HFF-Myc (cell line): ENCODE data around the gene FOXN3.

Experiments
- DNase-seq: peaks from one replicate; pipeline ENCODE4 v3.0.0-alpha.2; 2011; ENCODE audit warnings: low read depth; ENCODE audit errors: extremely low read depth
- H3K4me3 ChIP-seq: replicated peaks from 2 replicates; pipeline ENCODE4 v1.5.1; 2011; ENCODE audit warnings: low read depth, mild to moderate bottlenecking, control low read depth, low read length
- TF ChIP-seq, protein P1 (sequence below): IDR thresholded peaks from 2 replicates; pipeline ENCODE4 v1.5.1; 2012; ENCODE audit warnings: mild to moderate bottlenecking, low read depth, low read length, control low read depth; ENCODE audit errors: missing control alignments

FOXN3 gene

DNA sequence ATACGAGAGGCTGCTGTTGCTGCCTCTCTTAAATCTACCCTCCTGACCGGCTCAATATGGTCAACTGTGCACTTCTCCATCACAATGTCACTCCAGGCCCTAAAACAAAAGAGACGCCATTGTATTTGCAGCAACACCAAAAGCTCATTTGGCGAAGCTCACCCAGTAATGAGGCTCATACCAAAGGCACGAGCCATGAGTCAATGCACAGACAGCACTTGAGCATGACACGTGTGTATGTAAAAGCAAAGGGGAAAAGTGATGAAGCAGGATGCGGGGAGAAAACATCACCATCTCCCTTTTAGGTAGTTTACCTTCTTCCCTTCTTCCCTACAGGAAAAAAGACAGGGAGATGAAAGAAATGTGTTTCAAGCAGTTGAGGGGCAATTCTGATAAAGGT, 150.3 kb downstream of the FOXN3 start:
- no peak for DNase-seq
- TF ChIP-seq, protein P1, sequence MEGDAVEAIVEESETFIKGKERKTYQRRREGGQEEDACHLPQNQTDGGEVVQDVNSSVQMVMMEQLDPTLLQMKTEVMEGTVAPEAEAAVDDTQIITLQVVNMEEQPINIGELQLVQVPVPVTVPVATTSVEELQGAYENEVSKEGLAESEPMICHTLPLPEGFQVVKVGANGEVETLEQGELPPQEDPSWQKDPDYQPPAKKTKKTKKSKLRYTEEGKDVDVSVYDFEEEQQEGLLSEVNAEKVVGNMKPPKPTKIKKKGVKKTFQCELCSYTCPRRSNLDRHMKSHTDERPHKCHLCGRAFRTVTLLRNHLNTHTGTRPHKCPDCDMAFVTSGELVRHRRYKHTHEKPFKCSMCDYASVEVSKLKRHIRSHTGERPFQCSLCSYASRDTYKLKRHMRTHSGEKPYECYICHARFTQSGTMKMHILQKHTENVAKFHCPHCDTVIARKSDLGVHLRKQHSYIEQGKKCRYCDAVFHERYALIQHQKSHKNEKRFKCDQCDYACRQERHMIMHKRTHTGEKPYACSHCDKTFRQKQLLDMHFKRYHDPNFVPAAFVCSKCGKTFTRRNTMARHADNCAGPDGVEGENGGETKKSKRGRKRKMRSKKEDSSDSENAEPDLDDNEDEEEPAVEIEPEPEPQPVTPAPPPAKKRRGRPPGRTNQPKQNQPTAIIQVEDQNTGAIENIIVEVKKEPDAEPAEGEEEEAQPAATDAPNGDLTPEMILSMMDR, result no peak
- no peak overlapping the region for H3K4me3 ChIP-seq

DNA sequence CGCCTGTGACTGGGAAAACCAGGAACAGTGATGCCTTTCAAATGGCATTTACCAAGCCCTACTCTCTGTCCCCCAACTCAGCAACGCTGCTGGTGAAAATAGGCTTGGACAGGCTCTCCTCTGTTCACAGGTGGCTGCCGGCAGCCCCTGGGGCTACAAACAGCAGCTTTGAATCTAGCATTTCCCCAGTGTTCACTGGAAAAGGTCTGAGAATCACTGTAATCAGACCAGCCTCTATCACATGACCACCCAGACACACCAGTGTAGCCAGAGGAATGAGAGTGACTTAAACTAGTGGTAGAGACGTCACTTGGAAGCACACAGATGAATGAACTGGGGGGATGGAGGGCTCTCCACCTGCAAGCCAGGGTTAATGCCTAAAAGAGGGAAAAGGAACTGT, 151.8 kb downstream of the FOXN3 start:
- no peak for DNase-seq
- TF ChIP-seq, protein P1, result no peak

DNA sequence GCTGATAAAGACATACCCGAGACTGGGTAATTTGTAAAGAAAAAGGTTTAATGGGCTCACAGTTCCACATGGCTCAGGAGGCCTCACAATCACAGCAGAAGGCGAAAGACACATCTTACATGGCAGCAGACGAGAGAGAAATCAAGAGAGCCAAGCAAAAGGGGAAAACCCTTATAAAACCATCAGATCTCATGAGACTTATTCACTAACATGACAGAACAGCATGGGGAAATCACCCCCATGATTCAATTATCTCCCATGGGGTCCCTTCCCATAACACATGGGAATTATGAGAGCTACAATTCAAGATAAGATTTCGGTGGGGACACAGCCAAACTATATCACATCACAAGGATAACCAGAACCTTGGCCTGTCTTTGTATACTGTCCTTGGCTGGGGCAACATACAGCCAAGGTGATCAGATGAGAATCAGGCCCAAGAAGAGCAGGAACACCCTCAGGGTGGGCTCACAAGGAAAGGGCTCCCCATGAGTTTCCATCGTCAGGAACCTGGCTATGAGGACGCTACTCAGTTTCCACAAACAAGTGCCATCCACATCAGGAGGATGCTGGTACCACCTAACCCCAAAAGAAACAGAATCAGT, 152.7 kb downstream of the FOXN3 start:
- TF ChIP-seq, protein P1, result no peak
- no peak for DNase-seq
- no peak overlapping the region for H3K4me3 ChIP-seq

More for the DNA sequence above, 151.8 kb downstream of the FOXN3 start:
- no peak overlapping the region for H3K4me3 ChIP-seq

DNA sequence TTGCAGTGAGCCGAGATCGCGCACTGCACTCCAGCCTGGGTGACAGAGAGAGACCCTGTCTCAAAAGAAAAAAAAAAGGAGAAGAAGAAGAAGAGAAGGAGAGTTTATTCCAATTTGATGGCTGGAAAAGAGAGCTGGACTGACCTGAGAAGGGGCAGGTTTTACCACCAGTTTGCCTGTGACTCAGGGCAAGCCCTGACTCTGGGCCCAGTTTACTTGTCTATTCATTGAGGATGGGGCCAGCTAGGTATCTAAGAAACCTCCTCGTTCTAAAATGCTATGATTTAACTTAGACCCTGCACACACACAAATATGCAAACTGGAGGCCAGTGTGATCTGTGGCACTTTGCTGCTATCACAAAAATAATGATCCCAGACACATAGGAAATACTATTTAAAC, 155.0 kb downstream of the FOXN3 start:
- TF ChIP-seq, protein P1, result no peak
- no peak overlapping the region for H3K4me3 ChIP-seq
- no peak for DNase-seq

DNA sequence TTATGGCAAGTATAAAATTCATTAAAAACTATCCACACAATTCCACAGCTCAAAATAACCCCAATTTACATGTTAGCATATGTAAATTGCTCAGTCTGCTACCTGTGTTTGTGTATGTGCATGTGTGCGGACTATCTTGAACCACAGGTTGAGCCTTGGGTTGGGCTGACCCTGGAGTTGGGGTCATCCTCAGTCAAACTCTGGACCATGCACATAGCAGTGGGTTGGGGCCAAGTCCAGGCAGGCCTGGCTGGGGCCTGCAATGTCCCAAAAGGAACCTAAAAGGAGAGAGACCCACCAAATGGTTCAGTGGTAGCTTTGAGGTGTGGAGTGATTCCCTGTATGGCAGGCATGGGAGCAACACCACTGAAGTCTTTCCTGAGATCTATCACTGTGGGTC, 156.1 kb downstream of the FOXN3 start:
- H3K4me3 ChIP-seq, result no peak overlapping the region
- no peak for DNase-seq
- TF ChIP-seq, protein P1, result no peak

DNA sequence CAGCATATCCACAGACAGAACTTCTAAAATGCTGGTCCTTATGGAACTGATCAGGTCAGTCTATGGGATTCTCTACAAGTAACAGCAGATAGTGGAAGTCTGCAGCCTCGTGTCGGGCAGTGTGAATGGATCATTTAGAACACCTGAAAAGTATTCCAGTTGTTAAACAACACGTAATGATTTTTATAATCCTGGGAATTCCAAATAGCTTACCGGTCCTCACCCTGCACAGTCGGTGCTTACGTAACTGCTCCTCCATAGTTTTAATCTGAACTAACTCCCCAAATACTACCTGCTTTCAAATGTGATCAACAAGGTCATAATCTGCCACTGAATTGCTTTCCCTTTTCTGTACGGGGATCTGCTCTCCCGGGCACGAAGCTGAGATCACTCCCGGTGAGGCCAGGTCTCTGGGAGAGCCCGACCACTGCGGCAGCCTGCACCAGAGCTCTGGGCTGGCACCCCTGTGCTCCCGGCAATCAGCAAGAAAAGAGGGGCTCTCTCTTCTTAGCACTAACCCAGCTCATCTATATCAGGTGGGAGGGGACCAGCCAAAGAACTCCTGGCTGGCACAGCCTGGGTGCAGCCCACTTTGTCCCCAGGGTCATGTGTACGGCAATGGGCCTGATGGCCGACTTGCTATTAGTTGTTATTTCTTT, 157.0 kb downstream of the FOXN3 start:
- DNase-seq, result no peak
- H3K4me3 ChIP-seq, result no peak overlapping the region
- TF ChIP-seq, protein P1, result no peak
